Osteoblast (primary cell): ENCODE results near the gene ELAVL2. TPM values are rescaled to one million over a fixed set of nuclear protein-coding genes. Genes with fewer than 3 reads are reported as not detected.

ENCODE experiments used
- DNase-seq: peaks from one replicate; pipeline ENCODE4 v3.0.0; 2011; ENCODE audit warnings: low spot score, mixed read lengths; ENCODE audit not compliant: insufficient read length; ENCODE audit errors: missing footprints
- H2AFZ ChIP-seq: 2 replicates; pipeline ENCODE4 v1.6.0; 2011; ENCODE audit warnings: mild to moderate bottlenecking, low read length
- H3K27ac ChIP-seq: 2 replicates; pipeline ENCODE4 v1.5.1; 2011; ENCODE audit warnings: mild to moderate bottlenecking, low read depth, low read length, moderate library complexity
- H3K27me3 ChIP-seq: 2 replicates; pipeline ENCODE4 v1.6.0; 2012; ENCODE audit warnings: mild to moderate bottlenecking, control low read depth, inconsistent platforms, low read length, moderate library complexity; ENCODE audit not compliant: insufficient read depth
- H3K36me3 ChIP-seq: 2 replicates; pipeline ENCODE4 v1.5.1; 2011; ENCODE audit warnings: mild to moderate bottlenecking, low read length, control low read depth, moderate library complexity; ENCODE audit not compliant: insufficient read depth
- H3K4me1 ChIP-seq: 2 replicates; pipeline ENCODE4 v1.5.1; 2011; ENCODE audit warnings: mild to moderate bottlenecking, low read length, control low read depth, moderate library complexity; ENCODE audit not compliant: insufficient read depth
- H3K4me2 ChIP-seq: 2 replicates; pipeline ENCODE4 v1.6.0; 2011; ENCODE audit warnings: mild to moderate bottlenecking, low read length; ENCODE audit not compliant: insufficient read depth
- H3K4me3 ChIP-seq: fragments of 200-600 bp; sonication (generic); 3 replicates; pipeline ENCODE4 v1.5.1; 2012; ENCODE audit warnings: mild to moderate bottlenecking, low read length, inconsistent platforms; ENCODE audit not compliant: insufficient read depth
- H3K79me2 ChIP-seq: 2 replicates; pipeline ENCODE4 v1.6.0; 2012; ENCODE audit warnings: mild to moderate bottlenecking, low read length, control low read depth, inconsistent platforms; ENCODE audit not compliant: insufficient read depth
- H3K9me3 ChIP-seq: 2 replicates; pipeline ENCODE4 v1.5.1; 2011; ENCODE audit warnings: low read depth, low read length, control low read depth
- H4K20me1 ChIP-seq: 2 replicates; pipeline ENCODE4 v1.6.0; 2012; ENCODE audit warnings: mild to moderate bottlenecking, low read length, control low read depth; ENCODE audit not compliant: insufficient read depth
- CTCF ChIP-seq: IDR thresholded peaks from 2 replicates; pipeline ENCODE4 v1.5.1; 2011; ENCODE audit warnings: mild to moderate bottlenecking, low read depth, low read length, moderate library complexity; ENCODE audit errors: extremely low read depth
- total RNA-seq: library from RNA; depleted of rRNA; stranded (reverse); fragments of >200 nt; gene quantifications from 2 replicates; pipeline ENCODE4 v1.2.3, GENCODE V29; 2012

The ELAVL2 gene
- total RNA-seq, 1 donor, result 0.36 TPM

- no peak for DNase-seq
- H4K20me1 ChIP-seq, result no peaks in the 10 kb centered on the region
- no peak overlapping the region for H2AFZ ChIP-seq
- H3K79me2 ChIP-seq, result no peaks in the 10 kb centered on the region
- H3K4me2 ChIP-seq, result no peak overlapping the region
- no peaks in the 10 kb centered on the region for H3K4me1 ChIP-seq
- no peak overlapping the region for H3K4me3 ChIP-seq
- TF ChIP-seq CTCF, result no peak
- no peaks in the 10 kb centered on the region for H3K36me3 ChIP-seq
- peaks cover 29% of the 10 kb centered on the region for H3K27me3 ChIP-seq
- no peaks in the 10 kb centered on the region for H3K9me3 ChIP-seq
- no peak overlapping the region for H3K27ac ChIP-seq
Measured at GRCh38 chr9:23822261-23823169, 3.5 kb downstream of the ELAVL2 start.

GRCh38 chr9:23821375-23822181, 4.5 kb downstream of the ELAVL2 start:
- Histone ChIP-seq H3K9me3 (no peaks in the 10 kb centered on the region), H3K27me3 (peaks cover 29% of the 10 kb centered on the region), H3K79me2 (no peaks in the 10 kb centered on the region), H3K4me2 (no peak overlapping the region), H3K27ac (no peak overlapping the region), H2AFZ (no peak overlapping the region), H3K4me1 (no peaks in the 10 kb centered on the region), H4K20me1 (no peaks in the 10 kb centered on the region), H3K4me3 (no peak overlapping the region), H3K36me3 (no peaks in the 10 kb centered on the region)
- DNase-seq, result peak; percentile 74
- no peak for TF ChIP-seq CTCF

GRCh38 chr9:23820451-23821374, 5.3 kb downstream of the ELAVL2 start:
- H3K4me2 ChIP-seq, result no peak overlapping the region
- no peak for TF ChIP-seq CTCF
- DNase-seq, result no peak

More at GRCh38 chr9:23820451-23821374, 5.3 kb downstream of the ELAVL2 start:
- Histone ChIP-seq H3K4me1 (no peaks in the 10 kb centered on the region), H3K79me2 (no peaks in the 10 kb centered on the region), H2AFZ (no peak overlapping the region), H3K9me3 (no peaks in the 10 kb centered on the region), H3K27ac (no peak overlapping the region), H4K20me1 (no peaks in the 10 kb centered on the region), H3K27me3 (peaks cover 29% of the 10 kb centered on the region), H3K36me3 (no peaks in the 10 kb centered on the region), H3K4me3 (no peak overlapping the region)
